ENCODE measurements around the gene GPLD1.

Gene GPLD1

GRCh38 chr6:24454452-24454851, 34.9 kb downstream of the GPLD1 start:
- TF ChIP-seq, protein P1, sequence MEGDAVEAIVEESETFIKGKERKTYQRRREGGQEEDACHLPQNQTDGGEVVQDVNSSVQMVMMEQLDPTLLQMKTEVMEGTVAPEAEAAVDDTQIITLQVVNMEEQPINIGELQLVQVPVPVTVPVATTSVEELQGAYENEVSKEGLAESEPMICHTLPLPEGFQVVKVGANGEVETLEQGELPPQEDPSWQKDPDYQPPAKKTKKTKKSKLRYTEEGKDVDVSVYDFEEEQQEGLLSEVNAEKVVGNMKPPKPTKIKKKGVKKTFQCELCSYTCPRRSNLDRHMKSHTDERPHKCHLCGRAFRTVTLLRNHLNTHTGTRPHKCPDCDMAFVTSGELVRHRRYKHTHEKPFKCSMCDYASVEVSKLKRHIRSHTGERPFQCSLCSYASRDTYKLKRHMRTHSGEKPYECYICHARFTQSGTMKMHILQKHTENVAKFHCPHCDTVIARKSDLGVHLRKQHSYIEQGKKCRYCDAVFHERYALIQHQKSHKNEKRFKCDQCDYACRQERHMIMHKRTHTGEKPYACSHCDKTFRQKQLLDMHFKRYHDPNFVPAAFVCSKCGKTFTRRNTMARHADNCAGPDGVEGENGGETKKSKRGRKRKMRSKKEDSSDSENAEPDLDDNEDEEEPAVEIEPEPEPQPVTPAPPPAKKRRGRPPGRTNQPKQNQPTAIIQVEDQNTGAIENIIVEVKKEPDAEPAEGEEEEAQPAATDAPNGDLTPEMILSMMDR (IDR thresholded peaks at IDR 0.05; ENCODE audit: control extremely low read depth, extremely low read depth, low read depth, missing control alignments), result no peak
- ChIA-PET CTCF (interaction anchor here (1.3 to 2.0 kb wide), 3 partner anchors 10 to 16 kb away, joined by 3 to 5 read pairs (median 4); no protein-coding TSS in a partner anchor), POLR2A (interaction anchor here (0.6 kb wide), 1 partner anchor 21 kb away, joined by 9 read pairs; no protein-coding TSS in a partner anchor)
- DNase-seq (ENCODE audit: extremely low spot score), result no peak

DNA sequence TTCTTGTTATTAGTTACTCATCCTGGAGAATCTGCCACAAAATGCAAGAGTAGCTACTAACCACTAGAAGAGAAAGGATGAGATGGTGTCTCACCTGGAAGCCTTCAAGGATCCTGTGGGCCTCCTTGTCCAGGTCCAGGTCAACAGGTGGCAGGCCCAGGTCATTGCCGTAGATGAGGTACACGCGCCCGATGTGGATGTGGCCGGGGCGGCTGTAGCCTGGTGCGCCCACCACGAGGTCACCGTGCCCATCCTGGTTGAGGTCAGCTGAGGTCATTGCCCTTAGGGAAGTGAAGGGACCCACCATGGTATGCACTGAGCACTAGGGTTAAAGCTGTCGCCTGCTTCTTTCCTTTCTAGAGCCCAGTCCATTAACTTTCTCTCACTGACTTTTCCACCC, 35.5 kb downstream of the GPLD1 start:
- ChIA-PET POLR2A (no interaction called here), CTCF (interaction anchor here (1.3 to 2.0 kb wide), 3 partner anchors 11 to 16 kb away, joined by 3 to 5 read pairs (median 4); no protein-coding TSS in a partner anchor)
- DNase-seq (ENCODE audit: extremely low spot score), result no peak
- TF ChIP-seq, protein P1 (IDR thresholded peaks at IDR 0.05; ENCODE audit: control extremely low read depth, extremely low read depth, low read depth, missing control alignments), result no peak

DNA sequence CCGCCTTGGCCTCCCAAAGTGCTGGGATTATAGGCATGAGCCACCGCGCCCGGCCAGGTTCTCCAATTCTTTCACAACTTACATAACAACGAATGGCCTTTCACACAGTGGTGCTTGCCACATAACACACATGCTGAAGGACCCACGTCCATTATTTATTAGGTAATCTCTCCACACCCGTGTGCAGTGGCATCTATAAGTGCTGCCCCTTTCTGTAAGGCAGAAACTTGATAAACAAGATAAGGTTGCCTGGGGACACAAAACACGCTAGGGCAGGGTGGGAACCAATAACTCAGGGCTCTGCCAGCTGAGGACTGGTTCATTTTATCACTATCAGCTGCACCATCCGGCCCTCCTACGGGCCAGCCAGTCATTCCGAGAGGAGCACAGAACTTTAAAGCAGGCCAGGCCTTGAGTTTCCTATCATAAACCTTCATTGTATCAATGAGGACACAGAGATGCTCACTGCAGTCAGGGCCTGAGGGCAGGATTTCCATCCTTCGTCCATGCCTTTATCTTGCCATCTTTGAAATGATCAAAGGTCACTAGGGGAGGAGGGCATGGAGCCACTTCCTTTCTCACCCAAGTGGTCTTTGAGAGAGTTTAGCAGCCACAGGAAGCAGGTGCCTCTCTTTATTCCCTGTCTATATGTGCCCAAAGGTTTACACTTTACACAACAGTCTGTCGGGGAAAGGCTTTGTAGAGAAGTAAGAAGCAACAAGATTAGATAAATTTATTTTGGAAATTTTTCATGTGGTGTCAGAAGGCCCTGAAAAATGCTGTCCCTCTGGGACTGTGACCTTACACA, 37.6 kb downstream of the GPLD1 start:
- ChIA-PET POLR2A (no interaction called here), CTCF (interaction anchor here (1.1 to 2.3 kb wide), 2 partner anchors 9 to 21 kb away, joined by 4 to 9 read pairs; no protein-coding TSS in a partner anchor)
- no peak for DNase-seq (ENCODE audit: extremely low spot score)
- TF ChIP-seq, protein P1 (IDR thresholded peaks at IDR 0.05; ENCODE audit: control extremely low read depth, extremely low read depth, low read depth, missing control alignments), result no peak

- no peak for DNase-seq (ENCODE audit: extremely low spot score)
- ChIA-PET POLR2A (no interaction called here), CTCF (interaction anchor here (2.5 kb wide), 1 partner anchor 11 kb away, joined by 8 read pairs; no protein-coding TSS in a partner anchor)
- TF ChIP-seq, protein P1 (IDR thresholded peaks at IDR 0.05; ENCODE audit: control extremely low read depth, extremely low read depth, low read depth, missing control alignments), result no peak
Measured at GRCh38 chr6:24448828-24449525, 40.4 kb downstream of the GPLD1 start.

DNA sequence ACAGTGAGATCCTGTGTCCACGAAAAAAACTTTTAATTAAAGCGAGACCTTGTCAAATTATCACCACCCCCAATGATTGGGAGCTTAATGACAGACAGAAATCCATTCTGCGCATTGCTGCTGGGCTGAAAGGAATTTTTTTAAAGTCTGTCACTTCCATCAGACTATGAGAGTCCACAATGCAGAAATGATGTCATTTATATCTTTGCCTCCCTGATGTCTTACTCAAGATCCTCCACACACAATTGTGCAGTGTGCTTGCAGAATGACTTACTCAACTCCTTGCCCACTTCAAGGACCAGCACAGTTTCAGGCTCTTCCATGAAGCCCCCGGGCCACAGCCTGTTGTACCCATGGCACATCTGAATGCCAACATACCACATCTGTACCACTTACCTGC, 41.0 kb downstream of the GPLD1 start:
- DNase-seq (ENCODE audit: extremely low spot score), result no peak
- TF ChIP-seq, protein P1 (IDR thresholded peaks at IDR 0.05; ENCODE audit: control extremely low read depth, extremely low read depth, low read depth, missing control alignments), result no peak
- ChIA-PET CTCF (interaction anchor here (2.5 kb wide), 1 partner anchor 11 kb away, joined by 8 read pairs; no protein-coding TSS in a partner anchor), POLR2A (no interaction called here)

- ChIA-PET CTCF (interaction anchor here (1.2 kb wide), 1 partner anchor 8 kb away, joined by 3 read pairs; no protein-coding TSS in a partner anchor), POLR2A (no interaction called here)
- no peak for DNase-seq (ENCODE audit: extremely low spot score)
- TF ChIP-seq, protein P1 (IDR thresholded peaks at IDR 0.05; ENCODE audit: control extremely low read depth, extremely low read depth, low read depth, missing control alignments), result no peak
Measured at GRCh38 chr6:24446670-24447069, 42.7 kb downstream of the GPLD1 start.

Measured in GM10248 (cell line).